Tibial artery (tissue), 4 donors: Measurements from ENCODE around the gene RNF41.

Experiments used
- DNase-seq, 2 donors: peaks; one replicate each; pipeline ENCODE4 v3.0.0-alpha.2; 2019
- H3K27ac ChIP-seq, 2 donors: fragments of 200-600 bp; sonication (generic) in 1 of 2; 1 replicate in 1 of 2; 2 replicates in 1 of 2; pipeline ENCODE4 v1.5.1; 2018 to 2019; ENCODE audit warnings: mild to moderate bottlenecking in 1 of 2
- H3K27me3 ChIP-seq, 2 donors: fragments of 200-600 bp; sonication (generic) in 1 of 2; one replicate each; pipeline versions ENCODE4 v1.5.1 to v1.6.0; 2016 to 2019
- H3K36me3 ChIP-seq, 3 donors: fragments of 200-600 bp; sonication (generic) in 2 of 3; one replicate each; pipeline ENCODE4 v1.5.1; 2016 to 2019; ENCODE audit warnings: mild to moderate bottlenecking in 2 of 3
- H3K4me1 ChIP-seq, 4 donors: fragments of 200-600 bp; sonication (generic) in 2 of 4; 1 replicate in 3 of 4; 2 replicates in 1 of 4; pipeline ENCODE4 v1.5.1; 2016 to 2019
- H3K4me3 ChIP-seq, 2 donors: fragments of 200-600 bp; sonication (generic) in 1 of 2; 1 replicate in 1 of 2; 2 replicates in 1 of 2; pipeline ENCODE4 v1.5.1; 2018 to 2019; ENCODE audit warnings: mild to moderate bottlenecking in 2 of 2
- H3K9me3 ChIP-seq, 3 donors: fragments of 200-600 bp; sonication (generic) in 1 of 3; one replicate each; pipeline ENCODE4 v1.5.1; 2016 to 2019
- intact Hi-C: fragments of 100-400 bp; cut with DNase I; formaldehyde crosslinking; loops from one replicate; pipeline ENCODE4 v1.15.0; 2023; ENCODE audit warnings: low total_unique reads
- TF ChIP-seq, protein P1 (sequence below), 2 experiments: fragments of 200-600 bp in 1 of 2; fragments of 450-650 bp in 1 of 2; IDR thresholded peaks; one replicate each; pipeline ENCODE4 v1.5.1; 2017 to 2019; ENCODE audit warnings: antibody characterized with exemption in 2 of 2, mild to moderate bottlenecking in 1 of 2, moderate library complexity in 1 of 2

The RNF41 gene

DNA sequence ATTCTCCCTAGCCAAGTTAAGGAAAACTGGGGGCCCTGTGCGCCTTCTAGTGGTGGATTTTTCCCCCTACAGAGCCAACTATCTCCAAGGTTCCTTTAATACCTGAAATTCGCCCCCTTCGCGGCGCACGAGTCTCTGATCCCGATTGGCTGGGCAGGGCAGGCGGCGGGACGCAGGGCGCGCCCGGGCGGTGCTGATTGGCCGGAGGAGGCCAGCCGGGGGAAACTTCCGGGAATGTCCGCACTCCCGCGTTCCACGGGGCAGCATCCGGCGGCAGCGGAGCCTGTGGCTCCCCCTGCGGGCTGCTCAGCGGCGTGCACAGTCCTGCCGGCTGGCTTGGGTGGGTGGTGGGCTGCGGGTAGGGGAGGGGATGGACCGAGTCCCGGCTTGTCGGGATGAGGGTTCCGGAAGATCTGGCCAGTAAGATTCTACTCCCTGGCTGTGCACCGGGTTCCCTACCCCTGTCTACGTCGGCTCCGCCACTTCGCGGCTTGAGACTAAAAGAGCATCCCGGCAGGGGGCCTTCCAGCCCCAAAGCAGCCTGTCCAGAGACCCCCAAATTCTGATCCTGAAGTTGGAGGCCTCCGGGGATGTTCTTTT lies 2.5 kb upstream of the RNF41 start, which contains the start of gene NABP2:
Gene NABP2, plus strand, starts transcription at position 241 of the 600 bp plus-strand sequence. CDS start 515 bp downstream, outside the sequence.
- H3K27me3 ChIP-seq: no peaks in the 10 kb centered on the region
- DNase-seq: peak; percentile 99
- TF ChIP-seq, protein P1, sequence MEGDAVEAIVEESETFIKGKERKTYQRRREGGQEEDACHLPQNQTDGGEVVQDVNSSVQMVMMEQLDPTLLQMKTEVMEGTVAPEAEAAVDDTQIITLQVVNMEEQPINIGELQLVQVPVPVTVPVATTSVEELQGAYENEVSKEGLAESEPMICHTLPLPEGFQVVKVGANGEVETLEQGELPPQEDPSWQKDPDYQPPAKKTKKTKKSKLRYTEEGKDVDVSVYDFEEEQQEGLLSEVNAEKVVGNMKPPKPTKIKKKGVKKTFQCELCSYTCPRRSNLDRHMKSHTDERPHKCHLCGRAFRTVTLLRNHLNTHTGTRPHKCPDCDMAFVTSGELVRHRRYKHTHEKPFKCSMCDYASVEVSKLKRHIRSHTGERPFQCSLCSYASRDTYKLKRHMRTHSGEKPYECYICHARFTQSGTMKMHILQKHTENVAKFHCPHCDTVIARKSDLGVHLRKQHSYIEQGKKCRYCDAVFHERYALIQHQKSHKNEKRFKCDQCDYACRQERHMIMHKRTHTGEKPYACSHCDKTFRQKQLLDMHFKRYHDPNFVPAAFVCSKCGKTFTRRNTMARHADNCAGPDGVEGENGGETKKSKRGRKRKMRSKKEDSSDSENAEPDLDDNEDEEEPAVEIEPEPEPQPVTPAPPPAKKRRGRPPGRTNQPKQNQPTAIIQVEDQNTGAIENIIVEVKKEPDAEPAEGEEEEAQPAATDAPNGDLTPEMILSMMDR (IDR thresholded peaks at IDR 0.05): peak; percentile 90 to 94
- no peaks in the 10 kb centered on the region for H3K9me3 ChIP-seq
- intact Hi-C loops: loop anchor here (2.0 kb wide), 3 partner anchors 31 to 105 kb away; partner anchors contain the start of genes CS and ZC3H10
- H3K4me3 ChIP-seq: peak within 1 kb of the TSS; percentile 56 to 61
- H3K4me1 ChIP-seq: peaks cover 0 to 45% (median 33%) of the 10 kb centered on the region in 4 donors
- peaks cover 0 to 29% (median 0%) of the 10 kb centered on the region in 3 donors for H3K36me3 ChIP-seq
- H3K27ac ChIP-seq: peak within 1 kb of the TSS; percentile 92

DNA sequence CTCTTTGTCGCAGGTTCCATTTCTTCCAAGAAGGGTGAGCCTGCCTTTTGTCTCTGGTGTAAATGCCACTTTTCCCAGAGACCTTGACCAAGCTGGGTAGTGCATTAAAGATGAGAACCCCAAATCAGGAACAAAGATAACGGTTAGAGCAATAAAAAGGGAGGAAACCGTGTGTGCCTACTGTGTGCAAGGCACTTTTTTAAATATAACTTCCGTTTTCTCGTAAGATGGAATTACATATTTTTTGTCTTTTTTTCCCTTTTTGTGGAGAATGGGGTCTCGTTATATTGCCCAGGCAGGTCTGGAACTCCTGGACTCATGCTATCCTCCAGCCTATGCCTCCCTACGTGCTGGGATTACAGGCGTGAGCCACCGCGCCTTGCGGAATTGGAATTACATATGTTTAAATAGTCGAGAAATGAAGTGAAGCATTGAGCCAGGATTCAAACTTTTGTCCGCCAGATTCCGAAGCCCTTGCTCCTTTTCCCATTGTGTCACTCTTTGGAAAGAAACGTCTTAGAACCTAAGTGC lies 1.9 kb upstream of the RNF41 start:
- Histone ChIP-seq H3K9me3 (no peaks in the 10 kb centered on the region), H3K4me3 (peak overlapping the region; percentile 56 to 61), H3K27me3 (no peaks in the 10 kb centered on the region), H3K36me3 (peaks cover 0 to 23% (median 0%) of the 10 kb centered on the region in 3 donors), H3K27ac (peak overlapping the region; percentile 92), H3K4me1 (peaks cover 0 to 47% (median 38%) of the 10 kb centered on the region in 4 donors)
- TF ChIP-seq, protein P1 (IDR thresholded peaks at IDR 0.05): no peak
- intact Hi-C loops: loop anchor here (2.0 kb wide), 3 partner anchors 31 to 105 kb away; partner anchors contain the start of genes CS and ZC3H10
- DNase-seq: no peak

GRCh38 chr12:56222531-56222895 lies 791 bp upstream of the RNF41 start:
- intact Hi-C loops: no loop called here
- TF ChIP-seq, protein P1 (IDR thresholded peaks at IDR 0.05): no peak
- Histone ChIP-seq H3K36me3 (peaks cover 0 to 18% (median 5%) of the 10 kb centered on the region in 3 donors), H3K4me1 (peaks cover 0 to 58% (median 42%) of the 10 kb centered on the region in 4 donors), H3K27me3 (no peaks in the 10 kb centered on the region), H3K4me3 (peak overlapping the region; percentile 73 to 84), H3K27ac (peak overlapping the region; percentile 92), H3K9me3 (no peaks in the 10 kb centered on the region)
- DNase-seq: no peak

- Histone ChIP-seq H3K27me3 (no peaks in the 10 kb centered on the region), H3K9me3 (no peaks in the 10 kb centered on the region), H3K4me3 (peak overlapping the region; percentile 73 to 84), H3K36me3 (peaks cover 5 to 22% (median 12%) of the 10 kb centered on the region in 3 donors), H3K4me1 (peaks cover 0 to 67% (median 46%) of the 10 kb centered on the region in 4 donors), H3K27ac (peak overlapping the region; percentile 92)
- intact Hi-C loops: no loop called here
- DNase-seq: peak; percentile 59 to 88
- TF ChIP-seq, protein P1 (IDR thresholded peaks at IDR 0.05): no peak
These were observed 428 bp downstream of the RNF41 start for GRCh38 chr12:56221232-56221756.

- Histone ChIP-seq H3K36me3 (peaks cover 11 to 22% (median 18%) of the 10 kb centered on the region in 3 donors), H3K4me1 (peaks cover 0 to 70% (median 46%) of the 10 kb centered on the region in 4 donors), H3K4me3 (peak overlapping the region; percentile 73 to 84), H3K27me3 (no peaks in the 10 kb centered on the region), H3K27ac (peak overlapping the region; percentile 92), H3K9me3 (no peaks in the 10 kb centered on the region)
- intact Hi-C loops: no loop called here
- TF ChIP-seq, protein P1 (IDR thresholded peaks at IDR 0.05): no peak
- DNase-seq: no peak
These were observed 1.0 kb downstream of the RNF41 start for GRCh38 chr12:56220611-56221231.
